Measurements from ENCODE around the gene HSBP1L1. TPM values are rescaled to one million over a fixed set of nuclear protein-coding genes. Genes with fewer than 3 reads are reported as not detected.
"Not testable (repeated sequence)": the region's sequence is repeated elsewhere in the genome, so short reads cannot be mapped to it uniquely, and the experiment has no call there.

Gene HSBP1L1
- total and polyA plus RNA-seq, 3 donors from 2014 or later, result 5.0 to 6.6 (median 6.0) TPM

DNA sequence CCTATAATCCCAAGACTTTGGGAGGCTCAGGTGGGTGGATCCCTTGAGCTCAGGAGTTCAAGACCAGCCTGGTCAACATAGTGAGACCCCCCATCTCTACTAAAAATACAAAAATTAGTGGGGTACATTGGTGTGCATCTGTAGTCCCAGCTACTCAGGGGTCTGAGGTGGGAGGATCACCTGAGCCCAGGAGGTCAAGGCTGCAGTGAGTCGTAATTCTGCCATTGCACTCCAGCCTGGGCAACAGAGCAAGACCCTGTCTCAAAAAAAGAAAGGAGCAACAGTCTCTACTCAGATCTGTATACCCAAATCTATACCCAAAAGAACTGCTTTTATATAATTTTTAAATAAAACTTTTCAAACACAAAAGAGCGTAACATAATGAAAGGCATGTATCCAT lies 5.5 kb upstream of the HSBP1L1 start:
- no peaks in the 10 kb centered on the region for H3K4me1 ChIP-seq
- no peaks in the 10 kb centered on the region for H3K36me3 ChIP-seq (ENCODE audit: low read depth, missing control alignments)
- intact Hi-C loops (cut with DNase I; ENCODE audit: low total_unique reads), result no loop called here
- 94 to 97% methylated on average over 2 of the region's 2 CpGs for WGBS, 2 donors
- no peak overlapping the region for H3K4me3 ChIP-seq
- no peak overlapping the region for H3K27ac ChIP-seq
- TF ChIP-seq POLR2A (IDR thresholded peaks at IDR 0.05), result no peak
- DNase-seq, result no peak
- H3K9me3 ChIP-seq, result no peaks in the 10 kb centered on the region
- H3K27me3 ChIP-seq, result no peaks in the 10 kb centered on the region

DNA sequence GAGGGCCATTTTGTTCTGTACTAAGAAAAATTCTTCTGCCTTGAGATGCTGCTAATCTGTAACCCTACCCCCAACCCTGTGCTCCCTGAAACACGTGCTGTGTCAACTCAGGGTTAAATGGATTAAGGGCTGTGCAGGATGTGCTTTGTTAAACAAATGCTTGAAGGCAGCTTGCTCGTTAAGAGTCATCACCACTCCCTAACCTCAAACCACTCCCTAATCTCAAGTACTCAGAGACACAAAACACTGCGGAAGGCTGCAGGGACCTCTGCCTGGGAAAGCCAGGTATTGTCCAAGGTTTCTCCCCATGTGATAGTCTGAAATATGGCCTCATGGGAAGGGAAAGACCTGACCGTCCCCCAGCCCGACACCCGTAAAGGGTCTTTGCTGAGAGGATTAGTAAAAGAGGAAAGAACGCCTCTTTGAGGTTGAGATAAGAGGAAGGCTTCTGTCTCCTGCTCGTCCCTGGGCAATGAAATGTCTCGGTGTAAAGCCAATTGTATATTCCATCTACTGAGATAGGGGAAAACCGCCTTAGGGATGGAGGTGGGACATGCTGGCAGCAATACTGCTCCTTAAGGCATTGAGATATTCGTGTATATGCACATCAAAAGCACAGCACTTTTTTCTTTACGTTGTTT lies 4.2 kb upstream of the HSBP1L1 start:
- H3K36me3 ChIP-seq (ENCODE audit: low read depth, missing control alignments); H3K27ac ChIP-seq; H3K4me3 ChIP-seq; intact Hi-C loops (cut with DNase I; ENCODE audit: low total_unique reads); H3K27me3 ChIP-seq; DNase-seq; H3K4me1 ChIP-seq; H3K9me3 ChIP-seq: not testable (repeated sequence)
- 38 to 44% methylated on average over 12 of the region's 12 CpGs for WGBS, 2 donors

DNA sequence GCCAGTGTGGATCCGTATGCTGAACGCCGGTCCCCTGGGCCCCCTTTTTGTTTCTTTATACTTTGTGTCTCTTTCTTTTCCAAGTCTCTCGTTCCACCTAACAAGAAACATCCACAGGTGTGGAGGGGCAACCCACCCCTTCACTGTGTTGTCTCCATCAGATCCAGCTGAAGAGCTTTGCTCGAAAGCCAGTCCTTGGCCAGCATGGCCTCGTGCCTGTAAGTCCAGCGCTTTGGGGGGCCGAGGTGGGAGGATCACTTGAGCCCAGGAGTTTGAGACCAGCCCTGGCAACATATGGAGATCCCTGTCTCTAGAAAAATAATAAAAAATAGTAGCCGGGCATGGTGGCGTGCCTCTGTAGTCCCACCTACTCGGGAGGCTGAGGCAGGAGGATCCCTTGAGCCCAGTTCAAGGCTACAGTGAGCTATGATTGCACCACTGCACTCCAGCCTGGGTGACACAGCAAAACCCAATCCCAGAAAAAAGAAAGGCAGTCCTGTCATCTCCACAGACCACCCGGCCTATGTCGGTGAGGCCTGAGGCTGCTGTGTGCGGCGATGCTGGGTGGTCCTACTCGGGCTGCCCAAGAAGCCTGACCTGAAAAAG lies 3.4 kb upstream of the HSBP1L1 start:
- H3K27me3 ChIP-seq, result no peaks in the 10 kb centered on the region
- no peaks in the 10 kb centered on the region for H3K36me3 ChIP-seq (ENCODE audit: low read depth, missing control alignments)
- intact Hi-C loops (cut with DNase I; ENCODE audit: low total_unique reads), result no loop called here
- no peak overlapping the region for H3K27ac ChIP-seq
- no peaks in the 10 kb centered on the region for H3K4me1 ChIP-seq
- WGBS, 2 donors, result 85 to 86% methylated on average over 12 to 16 of the region's 16 CpGs
- H3K9me3 ChIP-seq, result no peaks in the 10 kb centered on the region
- DNase-seq, result no peak
- TF ChIP-seq POLR2A (IDR thresholded peaks at IDR 0.05), result no peak
- TF ChIP-seq, protein P1, sequence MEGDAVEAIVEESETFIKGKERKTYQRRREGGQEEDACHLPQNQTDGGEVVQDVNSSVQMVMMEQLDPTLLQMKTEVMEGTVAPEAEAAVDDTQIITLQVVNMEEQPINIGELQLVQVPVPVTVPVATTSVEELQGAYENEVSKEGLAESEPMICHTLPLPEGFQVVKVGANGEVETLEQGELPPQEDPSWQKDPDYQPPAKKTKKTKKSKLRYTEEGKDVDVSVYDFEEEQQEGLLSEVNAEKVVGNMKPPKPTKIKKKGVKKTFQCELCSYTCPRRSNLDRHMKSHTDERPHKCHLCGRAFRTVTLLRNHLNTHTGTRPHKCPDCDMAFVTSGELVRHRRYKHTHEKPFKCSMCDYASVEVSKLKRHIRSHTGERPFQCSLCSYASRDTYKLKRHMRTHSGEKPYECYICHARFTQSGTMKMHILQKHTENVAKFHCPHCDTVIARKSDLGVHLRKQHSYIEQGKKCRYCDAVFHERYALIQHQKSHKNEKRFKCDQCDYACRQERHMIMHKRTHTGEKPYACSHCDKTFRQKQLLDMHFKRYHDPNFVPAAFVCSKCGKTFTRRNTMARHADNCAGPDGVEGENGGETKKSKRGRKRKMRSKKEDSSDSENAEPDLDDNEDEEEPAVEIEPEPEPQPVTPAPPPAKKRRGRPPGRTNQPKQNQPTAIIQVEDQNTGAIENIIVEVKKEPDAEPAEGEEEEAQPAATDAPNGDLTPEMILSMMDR (IDR thresholded peaks at IDR 0.05), result no peak
- no peak overlapping the region for H3K4me3 ChIP-seq

DNA sequence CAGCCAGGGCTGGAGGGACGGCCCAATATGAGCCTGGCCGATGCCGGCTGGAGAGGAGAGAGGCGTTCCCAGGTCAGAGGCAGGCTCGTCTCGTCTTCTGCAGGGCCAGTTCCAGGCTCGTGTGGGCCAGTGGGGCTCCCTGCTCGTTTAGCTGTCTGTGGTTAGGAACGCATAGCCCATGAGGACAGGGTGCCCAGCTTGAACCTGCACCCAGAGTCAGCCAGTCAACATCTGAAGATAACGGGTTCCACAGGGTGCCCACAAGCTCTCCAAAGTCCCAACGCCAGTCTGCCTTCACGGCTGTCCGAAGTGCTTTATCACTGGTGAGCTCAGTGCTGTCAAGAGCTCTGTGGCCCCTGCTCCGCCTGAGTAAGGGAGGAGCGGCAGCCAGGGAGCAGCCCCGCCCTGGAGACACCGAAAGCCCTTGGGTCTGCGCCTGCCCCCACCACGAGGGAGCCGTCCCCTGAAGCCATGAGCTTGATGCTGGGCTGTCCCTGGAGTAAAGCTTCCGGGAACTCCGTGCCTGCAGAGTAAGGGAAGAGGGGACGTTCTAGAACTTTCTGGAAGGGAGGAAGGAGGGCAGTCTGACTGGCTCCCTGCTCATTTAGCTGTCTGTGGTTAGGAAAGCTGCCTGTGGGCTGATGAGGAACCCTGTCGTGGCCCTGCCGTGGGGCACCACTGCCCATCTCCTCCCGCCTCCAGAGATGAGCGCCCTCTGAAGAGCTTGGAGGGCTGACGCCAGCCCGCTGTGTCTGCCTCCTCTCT lies 2.7 kb upstream of the HSBP1L1 start:
- H3K27me3 ChIP-seq, result no peaks in the 10 kb centered on the region
- intact Hi-C loops (cut with DNase I; ENCODE audit: low total_unique reads), result no loop called here
- 73 to 80% methylated on average over 6 to 29 of the region's 29 CpGs for WGBS, 2 donors
- no peak for DNase-seq
- H3K9me3 ChIP-seq, result no peaks in the 10 kb centered on the region
- H3K4me1 ChIP-seq, result no peaks in the 10 kb centered on the region
- no peak overlapping the region for H3K4me3 ChIP-seq
- no peak overlapping the region for H3K27ac ChIP-seq
- no peaks in the 10 kb centered on the region for H3K36me3 ChIP-seq (ENCODE audit: low read depth, missing control alignments)
- no peak for TF ChIP-seq POLR2A (IDR thresholded peaks at IDR 0.05)
- TF ChIP-seq, protein P1 (IDR thresholded peaks at IDR 0.05), result no peak

DNA sequence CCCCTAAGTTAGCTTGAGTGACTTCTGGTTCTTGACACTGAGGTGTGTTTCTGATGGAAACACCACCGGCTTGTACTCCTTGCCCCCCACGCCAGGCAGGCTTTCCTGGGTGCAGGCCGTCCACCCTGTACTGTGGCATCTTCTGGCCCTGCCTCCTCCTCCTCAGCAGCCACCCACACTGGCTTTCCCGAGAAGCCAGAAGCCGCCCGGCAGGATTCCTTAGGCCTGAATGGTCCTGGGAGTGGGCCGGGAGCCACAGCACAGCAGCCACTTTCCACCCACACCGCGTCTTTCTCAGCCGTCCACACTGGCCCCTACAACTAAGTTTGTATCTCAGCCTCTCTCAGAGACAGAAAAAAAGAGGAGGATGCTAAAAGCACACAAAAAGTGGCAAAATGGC lies 2.1 kb upstream of the HSBP1L1 start:
- Histone ChIP-seq H3K4me1 (no peaks in the 10 kb centered on the region), H3K36me3 (ENCODE audit: low read depth, missing control alignments) (no peaks in the 10 kb centered on the region), H3K9me3 (no peaks in the 10 kb centered on the region), H3K27me3 (no peaks in the 10 kb centered on the region), H3K4me3 (no peak overlapping the region), H3K27ac (no peak overlapping the region)
- TF ChIP-seq, protein P1 (IDR thresholded peaks at IDR 0.05), result no peak
- no peak for TF ChIP-seq POLR2A (IDR thresholded peaks at IDR 0.05)
- 73 to 83% methylated on average over 10 of the region's 10 CpGs for WGBS, 2 donors
- intact Hi-C loops (cut with DNase I; ENCODE audit: low total_unique reads), result no loop called here
- DNase-seq, result no peak
